K562 (cell line): Measurements from ENCODE around the gene R3HDM1.
"Not testable (repeated sequence)": the region's sequence is repeated elsewhere in the genome, so short reads cannot be mapped to it uniquely, and the experiment has no call there.

Experiments used
- JUN ChIP-seq, 2 experiments: sonication (generic) in 1 of 2; formaldehyde crosslinking in 1 of 2; IDR thresholded peaks; 2 replicates each; pipeline versions ENCODE4 v1.6.1 to v1.8.0; 2012 to 2022; ENCODE audit warnings: borderline replicate concordance in 2 of 2, mild to moderate bottlenecking in 2 of 2, improper control_type of control experiment in 1 of 2, low read depth in 1 of 2, low read length in 1 of 2, missing genetic modification reagents in 1 of 2
- KAT2B ChIP-seq: IDR thresholded peaks from one replicate; pipeline ENCODE4 v1.6.1; 2012; ENCODE audit warnings: low read depth, mild to moderate bottlenecking, control low read depth, inconsistent platforms, low read length, moderate library complexity

GRCh38 chr2:135715086-135715485, 183.8 kb downstream of the R3HDM1 start:
- TF ChIP-seq JUN (IDR thresholded peaks at IDR 0.05; ENCODE audit: borderline replicate concordance, low read depth, low read length); JUN (CRISPR knock-in tag; IDR thresholded peaks at IDR 0.05; ENCODE audit: borderline replicate concordance); KAT2B: not testable (repeated sequence)
